HTR-8/SVneo (cell line): ENCODE data around the gene DDX39B.
"Not testable (repeated sequence)": the region's sequence is repeated elsewhere in the genome, so short reads cannot be mapped to it uniquely, and the experiment has no call there.

Experiments
- DNase-seq: peaks from one replicate; pipeline ENCODE4 v3.0.0; 2011; ENCODE audit warnings: low spot score, mixed read lengths; ENCODE audit not compliant: insufficient read length
- FAIRE-seq: peaks from 2 replicates; lab custom pipeline; 2011; peaks lifted over from hg19 to GRCh38; lab: Jason Lieb, UNC

Gene DDX39B

GRCh38 chr6:31551371-31551770, 9.6 kb upstream of the DDX39B start:
- peak; percentile 51 for DNase-seq
- not testable (repeated sequence) for FAIRE-seq

DNA sequence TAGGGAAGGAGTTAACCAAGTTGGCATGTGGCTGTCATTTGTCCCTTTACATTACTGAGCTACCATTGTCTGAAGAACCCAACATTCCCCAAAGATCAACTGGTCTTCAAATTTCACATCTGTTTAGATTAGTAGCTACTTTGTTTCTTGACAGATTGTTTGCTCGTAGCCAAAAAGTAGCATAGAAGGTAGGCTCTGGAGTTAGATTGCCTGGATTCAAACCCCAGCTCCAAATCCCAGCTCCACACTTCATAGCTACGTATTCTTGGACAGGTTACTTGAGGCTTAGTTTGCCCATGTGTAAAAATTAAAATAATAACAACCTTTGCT, 6.7 kb upstream of the DDX39B start:
- no peak for DNase-seq
- FAIRE-seq: no peak

GRCh38 chr6:31547727-31548543, 6.1 kb upstream of the DDX39B start:
- FAIRE-seq (no peak), DNase-seq (no peak)

DNA sequence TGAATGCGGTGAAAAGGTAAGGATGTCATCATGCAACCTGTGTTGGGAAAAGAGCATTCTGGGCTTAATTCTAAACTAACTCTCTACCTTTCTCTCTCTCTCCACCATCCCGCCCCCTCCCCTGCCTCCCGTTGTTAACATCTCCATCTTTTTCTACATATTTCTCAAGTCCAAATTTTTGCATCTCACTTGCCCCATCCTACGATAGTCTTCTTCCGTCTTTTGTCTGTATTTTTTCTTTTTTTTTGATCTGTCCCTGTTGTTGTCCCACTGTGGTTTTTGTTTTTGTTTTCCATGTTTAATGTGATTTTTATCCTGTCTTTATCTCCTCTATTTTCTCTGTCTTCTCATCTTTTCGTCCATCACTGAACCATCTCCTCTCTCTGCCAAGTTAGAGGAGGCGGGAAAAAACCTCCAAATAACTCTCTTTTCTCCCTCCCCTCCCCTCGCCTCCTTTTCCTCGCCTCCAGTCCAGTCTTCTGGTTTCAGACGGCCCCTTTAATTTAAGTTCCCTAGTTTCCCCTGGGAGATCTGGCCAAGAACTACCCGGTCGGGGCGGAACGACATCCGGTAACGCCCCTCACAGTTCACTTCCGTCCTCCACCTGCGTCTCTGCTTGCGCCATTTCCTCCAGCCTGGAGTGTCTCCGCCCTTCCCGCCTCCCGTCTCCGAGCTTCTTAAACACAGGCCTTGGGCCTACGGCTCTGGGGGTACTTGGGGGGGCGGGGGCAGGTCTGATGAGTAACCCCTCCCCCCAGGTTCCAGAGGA, 5.3 kb upstream of the DDX39B start, which contains the start of gene NFKBIL1:
NFKBIL1 (plus strand) TSS at position 651 of the 769 bp plus-strand sequence; CDS start at position 738, 87 bp downstream.
- FAIRE-seq (peak; percentile 82), DNase-seq (peak; percentile 93)

DNA sequence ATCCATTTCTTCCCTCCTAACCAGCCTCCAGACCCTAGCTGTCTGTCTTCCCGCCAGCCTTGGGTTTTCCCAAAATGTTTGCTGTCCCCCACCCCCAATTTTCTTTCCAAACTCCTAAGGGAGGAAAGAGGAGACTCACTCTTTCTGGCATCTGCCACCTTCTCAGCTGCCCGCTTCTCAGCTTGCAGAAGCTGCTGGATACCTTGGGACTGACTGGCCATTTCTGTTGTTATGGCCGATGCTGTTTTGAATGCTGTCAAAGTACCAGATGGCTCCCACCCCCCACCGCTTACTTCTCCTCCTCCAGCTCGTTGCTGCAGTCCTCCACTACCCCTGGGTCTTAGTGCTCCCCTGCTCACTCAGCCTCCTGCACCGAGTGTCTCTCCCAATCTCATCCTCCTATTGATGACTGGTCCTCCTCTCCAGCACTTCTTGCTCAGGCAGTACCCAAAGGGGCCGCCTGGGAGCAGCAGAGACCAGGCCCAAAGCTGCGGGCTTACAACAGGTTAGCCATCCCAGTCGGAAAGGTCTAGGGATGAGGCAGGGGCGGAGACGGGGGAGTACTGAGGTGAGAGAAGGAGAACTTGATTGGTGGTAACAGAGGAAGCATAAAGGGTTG, 4.6 kb upstream of the DDX39B start, which contains the start of gene ATP6V1G2:
ATP6V1G2 (minus strand) TSS at position 270 of the 619 bp plus-strand sequence; CDS start at position 221, 49 bp downstream.
- FAIRE-seq: peak; percentile 69
- peak; percentile 87 for DNase-seq

DNA sequence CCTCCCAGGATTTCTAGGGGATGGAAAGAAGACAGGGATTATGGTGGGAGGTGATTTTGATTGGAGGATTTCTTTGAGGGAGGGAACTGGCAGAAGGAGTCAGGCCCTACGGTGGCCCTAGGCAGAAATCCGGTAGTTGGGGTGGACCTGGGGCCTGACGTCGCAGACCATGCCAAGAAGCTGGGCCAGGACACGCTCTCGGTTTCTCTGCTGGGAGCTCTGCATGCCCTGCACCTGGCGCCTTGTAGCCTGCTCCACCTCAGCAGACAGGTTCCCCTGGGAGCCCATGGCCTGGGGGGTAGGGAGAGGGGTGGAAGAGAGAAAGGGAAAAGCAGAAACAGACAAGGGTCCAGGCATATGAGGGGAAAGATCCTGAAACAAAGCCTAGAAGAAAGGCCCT, 3.5 kb upstream of the DDX39B start:
- DNase-seq (no peak), FAIRE-seq (no peak)

GRCh38 chr6:31544676-31545075, 2.9 kb upstream of the DDX39B start:
- FAIRE-seq (no peak), DNase-seq (no peak)

DNA sequence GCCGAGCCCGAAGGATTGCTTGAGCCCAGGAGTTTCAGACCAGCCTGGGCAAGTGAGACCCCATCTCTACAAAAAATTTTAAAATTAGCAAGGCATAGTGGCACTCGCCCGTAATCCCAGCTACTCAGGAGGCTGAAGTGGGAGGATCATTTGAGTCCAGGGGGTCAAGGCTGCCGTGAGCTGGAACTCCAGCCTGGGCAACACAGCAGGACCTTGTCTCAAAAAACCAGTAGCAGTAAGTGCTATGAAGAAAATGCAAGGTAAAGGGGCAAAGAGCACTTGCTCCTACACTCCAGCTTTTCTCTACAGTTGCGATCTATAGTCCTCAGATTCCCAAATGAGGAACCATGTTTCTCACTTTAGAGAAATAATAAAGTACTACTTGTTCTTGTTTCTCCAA, 1.8 kb upstream of the DDX39B start:
- DNase-seq (no peak), FAIRE-seq (no peak)

DNA sequence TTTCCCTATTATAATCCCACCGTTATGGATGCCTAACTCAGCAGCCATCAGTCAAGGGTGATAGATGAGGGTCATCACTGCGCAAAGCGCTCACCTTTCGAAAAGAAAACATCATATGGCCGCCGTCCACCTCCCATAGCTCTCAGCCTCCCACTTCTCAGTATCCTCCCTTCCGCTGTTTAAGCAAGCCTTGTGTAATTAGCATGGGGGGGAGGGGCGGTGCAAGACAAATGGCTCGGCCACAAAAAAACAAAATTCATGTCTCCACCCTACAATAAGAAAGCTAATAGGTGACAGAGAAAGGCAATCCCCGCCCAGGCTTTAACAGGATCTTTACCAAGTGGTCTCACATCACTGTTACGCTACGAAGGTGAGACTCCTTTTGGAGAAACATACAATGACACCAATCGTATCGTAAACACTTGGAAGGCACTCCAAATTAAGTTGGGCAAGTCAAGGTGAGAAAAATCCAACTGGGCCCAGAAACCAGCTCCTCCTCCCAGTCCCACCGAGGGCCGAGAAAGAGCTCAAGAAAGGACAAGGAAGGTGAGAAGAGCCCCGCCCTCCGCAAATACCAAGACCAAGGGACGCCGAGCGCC, 645 bp downstream of the DDX39B start:
- no peak for FAIRE-seq
- no peak for DNase-seq

DNA sequence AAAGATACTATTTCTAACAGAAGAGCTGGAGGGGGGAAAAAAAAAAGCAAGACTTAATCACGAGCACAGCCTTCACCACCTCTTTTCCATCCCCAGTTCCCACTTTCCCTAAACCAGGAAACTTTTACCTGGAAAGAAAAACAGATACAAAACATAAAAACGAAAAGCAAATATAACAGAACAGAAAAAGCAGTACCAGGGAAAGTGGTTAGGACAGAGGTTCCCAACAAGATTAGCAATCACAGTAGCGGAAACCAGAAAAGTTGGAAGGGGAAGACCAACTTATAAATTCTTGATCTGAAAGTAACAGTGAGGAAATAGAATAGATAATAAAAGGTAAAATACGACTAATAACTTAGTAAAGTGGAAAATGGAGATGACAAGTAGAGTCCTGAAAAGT, 1.2 kb downstream of the DDX39B start:
- DNase-seq: no peak
- no peak for FAIRE-seq

DNA sequence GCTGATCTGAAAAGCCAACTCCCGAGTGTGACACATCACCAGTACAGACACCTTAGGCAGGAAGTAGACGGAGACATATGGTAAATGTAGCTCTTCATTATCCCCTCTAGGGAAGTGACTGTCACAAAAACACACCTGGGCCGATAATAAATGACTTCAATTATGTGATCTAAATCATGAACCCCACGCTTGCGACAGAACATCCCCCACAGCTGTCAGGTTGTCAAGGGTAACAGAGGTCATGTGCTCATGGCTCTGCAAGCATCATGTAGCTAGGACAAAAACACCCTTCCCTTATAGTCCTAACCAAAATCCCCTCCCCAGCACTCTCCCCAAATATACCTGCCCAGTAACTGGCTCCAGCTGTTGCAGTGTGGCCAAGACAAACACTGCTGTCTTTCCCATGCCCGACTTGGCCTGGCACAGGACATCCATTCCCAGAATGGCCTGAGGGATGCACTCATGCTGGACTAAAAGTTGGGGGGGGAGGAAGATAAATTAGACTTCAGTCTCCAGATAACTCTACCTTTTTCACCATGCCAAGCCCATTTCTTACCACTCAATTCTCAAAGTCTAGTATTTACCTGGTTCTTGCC, 2.9 kb downstream of the DDX39B start:
- FAIRE-seq (no peak), DNase-seq (no peak)

DNA sequence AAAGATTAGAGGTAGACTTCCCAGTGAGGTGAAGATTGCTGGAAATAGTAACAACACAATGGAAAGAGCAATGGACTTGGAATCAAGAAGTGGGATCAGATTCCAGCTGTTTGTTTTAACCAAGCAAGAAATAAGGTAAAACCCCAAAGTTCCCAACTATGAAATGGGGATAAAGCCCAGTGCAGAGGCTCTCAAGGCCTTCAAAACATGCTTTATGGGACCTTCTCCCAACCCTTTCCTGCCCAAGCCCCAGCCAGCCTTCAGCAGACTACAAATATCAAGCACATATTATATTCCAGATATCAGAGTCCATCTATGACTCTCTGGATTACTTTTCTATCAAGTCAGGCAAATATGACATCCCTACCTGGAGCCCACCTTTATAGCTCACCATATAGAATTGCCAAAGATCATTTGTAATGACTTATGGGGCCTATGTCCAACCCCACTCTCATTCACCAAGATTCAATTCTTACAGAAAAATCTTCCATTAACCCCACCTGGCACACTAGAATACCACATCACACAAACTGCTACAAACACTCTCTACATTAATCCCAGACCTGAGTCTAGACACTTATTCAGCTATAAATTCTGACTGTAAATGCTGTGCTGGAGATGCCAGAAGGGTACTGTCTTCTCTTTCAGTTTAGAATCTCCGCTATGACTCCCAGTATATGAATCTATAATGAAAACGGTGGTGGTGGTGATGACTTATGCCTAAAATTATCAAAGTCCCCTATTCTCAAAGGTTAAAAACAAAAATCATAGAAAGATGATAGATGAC, 6.1 kb downstream of the DDX39B start:
- no peak for FAIRE-seq

DNA sequence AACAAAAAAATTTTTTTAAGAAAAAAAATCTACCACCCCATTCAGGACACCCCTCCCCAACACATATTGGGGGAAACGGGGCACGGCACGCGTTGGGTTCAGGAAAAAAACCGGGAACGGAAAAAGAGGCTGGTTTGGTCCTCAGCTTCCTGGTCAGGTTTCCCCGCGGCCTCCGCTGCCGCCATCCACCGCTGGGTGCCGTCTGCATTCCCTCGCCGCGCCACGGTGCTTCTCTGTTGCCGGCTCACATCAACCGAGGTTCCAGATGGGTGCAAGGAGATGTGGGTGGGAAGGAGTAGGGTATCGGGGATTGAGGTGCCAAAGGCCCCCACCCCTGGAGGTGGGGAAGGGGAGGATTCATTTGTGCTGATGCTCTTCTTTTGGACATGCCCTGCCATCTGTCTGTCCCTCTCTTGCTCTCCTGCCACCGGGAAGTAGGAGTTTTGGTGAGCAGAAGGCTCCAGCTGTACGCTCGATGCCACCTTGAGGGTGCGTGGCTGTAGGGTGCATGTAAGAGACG, 7.2 kb downstream of the DDX39B start:
- DNase-seq (no peak), FAIRE-seq (no peak)

More for the DNA sequence above, 6.1 kb downstream of the DDX39B start:
- no peak for DNase-seq

DNA sequence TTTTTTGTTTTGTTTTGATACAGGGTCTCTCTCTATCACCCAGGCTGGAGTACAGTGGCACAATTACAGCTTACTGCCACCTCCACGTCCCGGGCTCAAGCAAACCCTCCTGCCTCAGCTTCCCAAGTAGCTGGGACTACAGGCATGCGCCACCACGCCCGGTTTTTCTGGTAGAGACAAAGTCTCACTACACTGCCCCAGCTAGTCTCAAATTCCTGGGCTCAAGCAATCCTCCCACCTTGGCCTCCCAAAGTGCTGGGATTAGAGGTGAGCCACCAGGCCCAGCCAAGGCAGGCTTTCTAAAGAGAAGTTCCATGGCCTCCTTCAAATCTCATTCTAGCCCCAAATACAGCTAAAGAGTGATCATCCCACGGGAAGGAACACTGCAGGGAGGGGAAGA, 7.8 kb downstream of the DDX39B start:
- no peak for DNase-seq
- FAIRE-seq: no peak

DNA sequence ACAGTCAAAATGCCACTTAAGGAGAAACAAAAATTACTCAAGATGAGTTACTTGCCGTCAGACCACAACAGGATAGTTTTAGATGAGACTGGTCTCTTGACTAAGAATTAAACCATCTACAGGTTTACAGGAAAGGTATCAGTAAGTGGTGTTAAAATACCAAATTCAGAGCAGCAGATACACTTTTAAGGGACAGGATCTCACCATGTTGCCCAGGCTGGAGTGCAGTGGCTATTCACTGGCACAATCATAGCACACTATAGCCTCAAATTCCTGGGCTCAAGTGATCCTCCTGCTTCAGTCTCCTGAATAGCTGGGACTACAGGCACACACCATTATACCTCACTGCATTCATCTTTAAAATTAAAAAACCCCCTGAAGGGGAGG, 8.4 kb downstream of the DDX39B start:
- no peak for FAIRE-seq
- no peak for DNase-seq

DNA sequence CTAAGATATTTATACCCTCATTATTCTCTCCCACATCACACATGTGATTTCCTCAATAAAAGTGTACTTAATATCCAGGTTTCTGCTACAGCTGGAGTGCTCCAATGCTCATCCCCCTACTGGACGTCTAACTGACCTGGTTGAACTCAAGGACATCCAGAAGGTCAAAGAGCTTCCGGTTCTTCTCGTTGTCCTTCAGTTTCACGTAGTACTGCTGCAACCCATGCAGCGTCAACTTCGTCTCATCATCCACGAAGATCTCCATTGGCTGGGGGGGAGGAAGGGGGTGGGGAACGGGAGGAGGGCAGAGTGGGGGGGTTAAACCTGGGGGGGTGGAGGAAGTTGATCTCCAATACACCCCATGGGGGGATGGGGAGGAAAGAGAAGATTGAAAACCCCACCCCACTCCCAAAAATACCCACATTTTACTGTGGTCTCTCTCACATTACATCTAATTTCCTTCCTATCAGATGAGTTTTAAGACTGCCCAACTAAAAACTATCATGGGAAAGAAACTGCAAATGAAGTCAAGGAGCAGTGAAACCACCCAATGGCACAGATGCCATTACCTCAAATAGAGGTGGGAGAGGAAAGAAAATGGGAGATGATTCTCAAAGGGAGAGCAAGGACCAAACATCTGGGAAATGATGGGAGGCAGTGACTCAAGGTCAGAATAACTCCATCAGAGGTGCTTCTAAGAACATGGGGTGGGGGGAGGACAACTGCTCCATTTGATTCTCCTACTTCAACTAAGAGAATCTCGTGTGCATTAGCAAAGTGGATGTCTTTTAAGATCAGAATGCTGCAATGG, 9.0 kb downstream of the DDX39B start:
- FAIRE-seq: no peak
- DNase-seq: no peak

GRCh38 chr6:31531771-31532643, 9.8 kb downstream of the DDX39B start:
- FAIRE-seq (no peak), DNase-seq (no peak)
